DND-41 (cell line): Measurements from ENCODE around the gene USP19.

Experiments used
- CTCF ChIP-seq: IDR thresholded peaks from 2 replicates; pipeline ENCODE4 v1.5.1; 2012; ENCODE audit warnings: borderline replicate concordance, low read length, moderate library complexity, mild to moderate bottlenecking; ENCODE audit not compliant: poor library complexity, severe bottlenecking; ENCODE audit errors: extremely low read depth
- EZH2 ChIP-seq: IDR thresholded peaks from 3 replicates; pipeline ENCODE4 v1.6.1; 2012; ENCODE audit warnings: borderline replicate concordance, low read depth, mild to moderate bottlenecking, moderate library complexity, low read length, inconsistent platforms; ENCODE audit not compliant: severe bottlenecking

GRCh38 chr3:49163609-49164008 is 43.0 kb upstream of the USP19 start:
- TF ChIP-seq CTCF = no peak
- TF ChIP-seq EZH2 = no peak
